MCF 10A (cell line): Measurements from ENCODE around the gene FKBP11. TPM values are rescaled to one million over a fixed set of nuclear protein-coding genes. Genes with fewer than 3 reads are reported as not detected.

Experiments used
- BruUV-seq: library from RNA; stranded (reverse); fragments of 400-500 nt; replicated peaks from 2 replicates; lab custom pipeline; 2021; lab: Mats Ljungman, UMichigan
- CTCF ChIA-PET: fragments of 300-600 bp; sonication (Branson Sonifier 250); formaldehyde crosslinking; extraction: SDS; loops from one replicate; lab custom pipeline; 2021; ENCODE audit warnings: antibody characterized with exemption, inconsistent platforms; lab: Yijun Ruan, JAX
- POLR2A ChIA-PET: fragments of 300-600, 350-650 bp; sonication (Branson Sonifier 250); formaldehyde crosslinking; extraction: SDS; loops from one replicate; lab custom pipeline; 2020; ENCODE audit warnings: antibody characterized with exemption, inconsistent platforms; lab: Yijun Ruan, JAX
- DNase-seq: peaks from one replicate; pipeline ENCODE4 v3.0.0-alpha.2; 2018; ENCODE audit not compliant: unreplicated experiment
- H3K27ac Mint-ChIP-seq: one replicate; pipeline ENCODE4 v1.8.0; 2022; ENCODE audit warnings: mild to moderate bottlenecking, low read depth, mixed read lengths; ENCODE audit not compliant: unreplicated experiment
- H3K27me3 Mint-ChIP-seq: one replicate; pipeline ENCODE4 v1.8.0; 2022; ENCODE audit warnings: mixed read lengths; ENCODE audit not compliant: insufficient read depth, unreplicated experiment
- H3K36me3 Mint-ChIP-seq: one replicate; pipeline ENCODE4 v1.8.0; 2022; ENCODE audit warnings: mild to moderate bottlenecking, moderate library complexity, mixed read lengths; ENCODE audit not compliant: insufficient read depth, unreplicated experiment
- H3K4me1 Mint-ChIP-seq: one replicate; pipeline ENCODE4 v1.8.0; 2022; ENCODE audit warnings: mixed read lengths; ENCODE audit not compliant: insufficient read depth, unreplicated experiment
- H3K4me3 Mint-ChIP-seq: one replicate; pipeline ENCODE4 v1.8.0; 2022; ENCODE audit warnings: mild to moderate bottlenecking, moderate library complexity, mixed read lengths; ENCODE audit not compliant: unreplicated experiment
- H3K9me3 Mint-ChIP-seq: one replicate; pipeline ENCODE4 v1.8.0; 2022; ENCODE audit warnings: mixed read lengths; ENCODE audit not compliant: unreplicated experiment
- intact Hi-C: fragments of 100-400 bp; cut with micrococcal nuclease; formaldehyde crosslinking; loops from 2 replicates; pipeline ENCODE4 v1.14.1; 2022
- total RNA-seq: library from RNA; stranded (reverse); gene quantifications from 2 replicates; pipeline ENCODE4 v1.2.3, GENCODE V29; 2022
- TF ChIP-seq, protein P1 (sequence below): fragments of 200-600 bp; IDR thresholded peaks from one replicate; pipeline ENCODE4 v1.8.0; 2022; ENCODE audit warnings: antibody characterized with exemption, mild to moderate bottlenecking; ENCODE audit not compliant: unreplicated experiment

Gene FKBP11
- total RNA-seq, 1 experiment from 2014 or later, result 11.0 TPM

DNA sequence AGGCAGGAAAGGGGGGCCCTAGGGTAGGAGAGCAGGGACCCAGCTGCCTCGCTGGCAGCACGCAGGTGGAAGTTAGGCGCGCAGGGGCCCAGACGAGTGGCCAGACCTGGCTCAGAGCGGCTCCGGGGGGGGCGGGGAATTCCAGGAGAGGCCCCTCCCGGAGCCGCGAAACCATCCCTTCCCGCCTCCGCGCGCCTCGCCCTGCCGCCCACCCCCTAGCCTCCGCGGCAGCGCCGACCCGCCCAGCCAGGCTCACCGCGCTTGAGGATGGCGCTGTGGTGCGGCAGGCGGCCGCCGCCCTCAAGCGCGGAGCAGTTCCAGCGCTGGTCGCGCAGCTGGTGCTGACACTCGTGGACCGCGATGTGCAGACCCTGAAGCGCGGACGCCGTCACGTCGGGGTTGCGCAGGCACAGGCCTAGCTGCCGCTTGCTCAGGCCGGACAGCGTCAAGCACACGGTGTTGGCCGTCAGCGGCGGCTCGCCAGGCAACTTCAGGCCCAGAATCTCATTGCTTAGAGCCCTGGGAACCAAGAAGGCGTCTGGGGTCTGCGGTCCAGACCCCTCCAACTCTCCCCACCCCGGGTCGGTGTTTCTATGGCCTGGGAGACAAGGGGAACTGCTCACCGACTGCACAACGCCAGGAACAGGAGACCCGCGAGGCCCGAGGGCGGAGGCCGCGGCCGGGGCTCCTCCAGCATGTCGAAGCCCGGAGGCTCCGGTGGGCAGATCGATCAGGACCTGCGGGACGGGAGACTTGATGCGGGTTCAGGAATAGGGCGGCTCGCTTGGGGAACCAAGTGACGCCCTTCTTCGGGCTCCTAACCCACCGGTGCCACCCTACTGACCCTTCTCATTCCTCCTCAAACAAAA is 44.8 kb upstream of the FKBP11 start:
- Mint-ChIP-seq H3K9me3 (no peaks in the 10 kb centered on the region), H3K4me3 (peak overlapping the region; percentile 73), H3K27me3 (no peaks in the 10 kb centered on the region), H3K36me3 (no peaks in the 10 kb centered on the region), H3K27ac (no peak overlapping the region), H3K4me1 (peaks cover 14% of the 10 kb centered on the region)
- intact Hi-C loops, result no loop called here
- BruUV-seq, result no TSS peak
- ChIA-PET CTCF (interaction anchor here (0.7 to 3.3 kb wide), 6 partner anchors 8 to 74 kb away, joined by 3 to 20 read pairs (median 7); partner anchors contain the start of gene WNT1), POLR2A (interaction anchor here (1.2 to 2.4 kb wide), 2 partner anchors 12 to 48 kb away, joined by 3 to 10 read pairs; partner anchors contain the start of genes ARF3 and PRKAG1)
- no peak for DNase-seq
- TF ChIP-seq, protein P1, sequence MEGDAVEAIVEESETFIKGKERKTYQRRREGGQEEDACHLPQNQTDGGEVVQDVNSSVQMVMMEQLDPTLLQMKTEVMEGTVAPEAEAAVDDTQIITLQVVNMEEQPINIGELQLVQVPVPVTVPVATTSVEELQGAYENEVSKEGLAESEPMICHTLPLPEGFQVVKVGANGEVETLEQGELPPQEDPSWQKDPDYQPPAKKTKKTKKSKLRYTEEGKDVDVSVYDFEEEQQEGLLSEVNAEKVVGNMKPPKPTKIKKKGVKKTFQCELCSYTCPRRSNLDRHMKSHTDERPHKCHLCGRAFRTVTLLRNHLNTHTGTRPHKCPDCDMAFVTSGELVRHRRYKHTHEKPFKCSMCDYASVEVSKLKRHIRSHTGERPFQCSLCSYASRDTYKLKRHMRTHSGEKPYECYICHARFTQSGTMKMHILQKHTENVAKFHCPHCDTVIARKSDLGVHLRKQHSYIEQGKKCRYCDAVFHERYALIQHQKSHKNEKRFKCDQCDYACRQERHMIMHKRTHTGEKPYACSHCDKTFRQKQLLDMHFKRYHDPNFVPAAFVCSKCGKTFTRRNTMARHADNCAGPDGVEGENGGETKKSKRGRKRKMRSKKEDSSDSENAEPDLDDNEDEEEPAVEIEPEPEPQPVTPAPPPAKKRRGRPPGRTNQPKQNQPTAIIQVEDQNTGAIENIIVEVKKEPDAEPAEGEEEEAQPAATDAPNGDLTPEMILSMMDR, result no peak

DNA sequence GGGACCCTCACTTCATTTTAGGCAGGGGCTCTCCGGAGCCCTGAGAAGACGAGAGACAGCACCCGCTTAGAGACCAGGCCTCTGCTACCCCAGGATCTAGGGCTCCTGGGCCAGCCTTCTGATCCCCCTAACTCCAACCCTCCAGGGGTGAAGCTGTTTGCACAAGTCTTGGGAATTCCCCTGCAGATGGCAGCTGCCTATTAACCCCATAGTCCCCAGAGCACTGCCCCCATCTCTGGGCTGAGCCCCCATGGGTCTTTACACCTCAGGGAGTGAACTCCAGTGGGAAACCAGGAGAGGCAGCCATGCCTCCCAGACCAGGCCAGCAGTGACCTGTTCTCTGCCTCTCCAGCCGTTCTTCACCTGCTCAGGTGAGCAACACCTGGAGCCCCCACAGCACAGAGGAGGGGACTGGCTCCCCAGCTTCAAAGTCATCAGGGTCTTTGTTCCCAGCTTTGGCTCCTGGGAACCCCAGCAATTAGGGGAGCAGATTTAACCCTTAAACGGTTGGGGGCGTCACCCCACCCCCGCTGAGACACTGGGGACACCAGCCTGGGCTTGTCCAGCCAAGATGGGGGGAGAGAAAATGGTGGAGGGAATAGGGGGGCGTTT is 44.0 kb upstream of the FKBP11 start:
- Mint-ChIP-seq H3K27ac (no peak overlapping the region), H3K27me3 (no peaks in the 10 kb centered on the region), H3K36me3 (no peaks in the 10 kb centered on the region), H3K4me1 (peaks cover 14% of the 10 kb centered on the region), H3K9me3 (no peaks in the 10 kb centered on the region), H3K4me3 (no peak overlapping the region)
- intact Hi-C loops, result no loop called here
- POLR2A ChIA-PET, result interaction anchor here (0.6 to 3.9 kb wide), 3 partner anchors 9 to 117 kb away, joined by 3 to 19 read pairs (median 3); partner anchors contain the start of genes ARF3, DDX23 and WNT1
- CTCF ChIA-PET, result interaction anchor here (0.7 to 3.3 kb wide), 5 partner anchors 9 to 330 kb away, joined by 3 to 20 read pairs (median 3); partner anchors contain the start of gene WNT1
- no peak for DNase-seq
- no TSS peak for BruUV-seq
- TF ChIP-seq, protein P1, result no peak

GRCh38 chr12:48968467-48968866 is 43.2 kb upstream of the FKBP11 start:
- POLR2A ChIA-PET, result interaction anchor here (0.6 to 3.9 kb wide), 3 partner anchors 10 to 117 kb away, joined by 3 to 19 read pairs (median 3); partner anchors contain the start of genes ARF3, DDX23 and WNT1
- no peaks in the 10 kb centered on the region for H3K27me3 Mint-ChIP-seq
- TF ChIP-seq, protein P1, result no peak
- CTCF ChIA-PET, result interaction anchor here (0.6 to 3.0 kb wide), 7 partner anchors 10 to 330 kb away, joined by 3 to 20 read pairs (median 3); partner anchors contain the start of gene WNT1
- DNase-seq, result no peak
- peaks cover 14% of the 10 kb centered on the region for H3K4me1 Mint-ChIP-seq
- no peaks in the 10 kb centered on the region for H3K9me3 Mint-ChIP-seq
- H3K27ac Mint-ChIP-seq, result no peak overlapping the region
- BruUV-seq, result no TSS peak
- no peaks in the 10 kb centered on the region for H3K36me3 Mint-ChIP-seq
- no peak overlapping the region for H3K4me3 Mint-ChIP-seq
- intact Hi-C loops, result no loop called here

DNA sequence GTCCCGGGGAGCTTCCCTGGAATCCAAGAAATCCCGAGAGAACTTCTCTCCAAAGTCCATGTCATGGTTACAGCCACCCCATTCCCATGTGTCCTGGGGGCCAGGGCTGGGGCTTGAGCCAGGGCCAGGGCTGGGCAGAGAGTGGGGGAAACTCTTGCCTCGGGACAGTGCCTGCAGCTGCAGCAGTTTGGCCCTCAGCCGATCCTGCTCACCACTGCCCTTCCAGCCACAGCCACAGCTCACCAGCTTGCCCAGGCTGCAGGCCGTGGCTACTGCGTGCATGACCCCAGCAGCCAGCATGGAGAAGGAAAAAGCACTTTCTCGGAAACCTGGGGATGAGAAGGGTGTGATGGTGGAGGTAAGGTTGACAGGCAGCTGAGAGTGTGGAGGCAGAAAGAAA is 42.7 kb upstream of the FKBP11 start:
- CTCF ChIA-PET, result interaction anchor here (0.6 to 3.0 kb wide), 5 partner anchors 10 to 130 kb away, joined by 3 to 20 read pairs (median 4); partner anchors contain the start of gene WNT1
- H3K4me3 Mint-ChIP-seq, result no peak overlapping the region

More for the DNA sequence above, 42.7 kb upstream of the FKBP11 start:
- DNase-seq, result no peak
- POLR2A ChIA-PET, result interaction anchor here (3.9 kb wide), 1 partner anchor 11 kb away, joined by 19 read pairs; the partner anchor contains the start of gene ARF3
- TF ChIP-seq, protein P1, result no peak
- Mint-ChIP-seq H3K4me1 (peaks cover 14% of the 10 kb centered on the region), H3K36me3 (no peaks in the 10 kb centered on the region), H3K27ac (no peak overlapping the region), H3K27me3 (no peaks in the 10 kb centered on the region), H3K9me3 (no peaks in the 10 kb centered on the region)
- no TSS peak for BruUV-seq
- intact Hi-C loops, result no loop called here
